T1000 (cell line): Measurements from ENCODE around the gene RNF150.
"Not testable (repeated sequence)": the region's sequence is repeated elsewhere in the genome, so short reads cannot be mapped to it uniquely, and the experiment has no call there.

Experiments used
- DNase-seq: peaks from one replicate; lab custom pipeline; 2025; ENCODE audit warnings: mixed read lengths; lab: John Stamatoyannopoulos, UW

RNF150 gene

DNA sequence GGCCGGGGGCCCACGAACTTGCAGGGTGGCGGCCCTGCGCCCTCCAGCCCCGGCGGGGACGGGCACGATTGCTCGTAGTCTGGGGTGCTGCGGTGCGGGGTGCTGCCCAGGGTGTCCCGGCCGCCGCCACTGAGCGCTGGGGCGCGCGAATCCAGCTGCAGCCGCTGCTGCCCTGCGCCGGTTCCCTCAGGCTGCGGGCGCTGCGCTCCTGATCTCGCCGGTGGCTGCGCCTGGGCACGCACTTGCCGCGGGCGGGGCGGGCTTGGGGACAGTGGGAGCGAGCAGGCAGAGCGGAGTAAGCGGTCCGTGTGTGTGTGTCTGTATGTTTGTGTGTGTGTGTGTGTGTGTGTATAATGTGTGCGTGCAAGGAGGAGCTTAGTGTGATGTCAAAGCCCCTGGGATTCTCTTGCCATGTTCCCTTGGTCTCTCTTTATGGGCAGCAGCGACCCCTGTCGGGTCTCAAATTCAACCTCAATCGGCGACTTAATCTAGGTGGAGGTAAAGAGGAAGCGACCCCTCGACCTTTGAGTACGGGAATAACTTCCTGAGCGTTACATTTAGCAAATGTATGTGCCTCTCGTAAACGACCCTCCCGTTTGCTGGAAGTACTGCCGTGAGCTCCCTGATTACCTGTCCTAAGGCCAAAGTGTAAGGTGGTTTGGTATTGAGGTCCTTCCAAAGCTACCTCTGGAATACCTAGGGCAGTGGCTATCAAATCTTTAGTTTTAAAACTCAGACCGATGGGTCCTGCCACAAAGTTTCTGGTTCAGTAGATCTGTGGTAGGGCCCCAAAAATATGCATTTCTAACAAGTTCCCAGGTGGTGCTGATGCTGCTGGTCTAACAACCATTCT is at the start of gene RNF150:
TSS of gene RNF150 (minus strand) at position 324 of the 853 bp plus-strand sequence.
- DNase-seq: peak; percentile 75

DNA sequence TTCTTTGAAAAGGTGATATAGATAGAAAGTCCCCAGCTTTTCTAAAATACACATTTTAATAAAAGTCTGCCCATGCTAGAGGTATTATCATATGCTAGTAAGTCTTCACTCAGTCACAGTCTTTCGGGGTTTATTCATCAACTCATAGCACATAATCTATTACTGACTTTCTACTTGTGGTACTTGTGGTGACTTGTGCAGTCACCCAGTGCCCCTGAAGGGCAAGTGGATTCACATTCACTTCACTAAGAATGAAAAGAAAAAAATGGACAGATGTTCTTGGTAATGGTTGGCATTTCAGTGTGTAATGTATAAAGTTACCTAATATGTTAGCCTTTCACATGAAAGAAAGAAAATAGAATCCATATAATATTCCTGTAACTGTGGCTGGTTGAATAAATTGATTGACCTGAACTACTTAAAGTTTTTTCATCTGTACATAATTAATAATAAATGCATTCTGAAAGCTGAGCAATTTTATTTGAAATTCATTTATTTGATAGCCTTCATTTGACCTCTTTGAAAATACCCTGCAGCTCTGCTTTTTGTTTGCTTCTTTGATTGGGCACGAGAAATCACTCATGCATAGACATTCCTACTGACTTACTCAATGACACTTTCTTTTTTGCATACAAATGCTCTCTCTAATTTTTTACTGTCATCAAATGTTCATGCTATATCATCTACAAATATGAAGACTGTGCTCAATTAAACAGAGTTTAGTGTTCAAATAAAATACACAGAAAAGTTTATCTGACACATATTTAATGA is 47.9 kb upstream of the RNF150 start:
- DNase-seq: no peak

- DNase-seq: no peak
These were observed 46.5 kb upstream of the RNF150 start for GRCh38 chr4:141179474-141180373.

GRCh38 chr4:141177171-141177570 is 43.9 kb upstream of the RNF150 start:
- no peak for DNase-seq

- DNase-seq: no peak
These were observed 41.2 kb upstream of the RNF150 start for GRCh38 chr4:141174457-141174856.

DNA sequence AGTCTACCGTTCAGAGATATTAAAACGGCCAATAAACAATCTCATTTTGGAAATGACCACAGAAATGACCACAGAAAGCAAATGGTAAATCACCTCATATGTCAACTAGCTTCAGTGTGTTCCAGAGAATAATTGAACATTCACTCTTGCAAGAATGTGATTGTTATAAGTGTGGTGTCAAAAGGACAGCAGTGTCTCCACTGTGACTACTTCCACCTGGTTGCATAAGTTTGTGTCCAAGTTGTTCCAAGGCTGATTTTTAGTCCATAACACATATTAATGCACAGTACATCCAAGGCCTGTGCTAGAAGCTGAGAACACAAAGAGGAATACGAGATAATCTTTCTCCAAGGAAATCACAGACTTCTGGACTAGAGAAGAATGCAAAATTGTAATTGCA is 37.4 kb upstream of the RNF150 start:
- DNase-seq: no peak

DNA sequence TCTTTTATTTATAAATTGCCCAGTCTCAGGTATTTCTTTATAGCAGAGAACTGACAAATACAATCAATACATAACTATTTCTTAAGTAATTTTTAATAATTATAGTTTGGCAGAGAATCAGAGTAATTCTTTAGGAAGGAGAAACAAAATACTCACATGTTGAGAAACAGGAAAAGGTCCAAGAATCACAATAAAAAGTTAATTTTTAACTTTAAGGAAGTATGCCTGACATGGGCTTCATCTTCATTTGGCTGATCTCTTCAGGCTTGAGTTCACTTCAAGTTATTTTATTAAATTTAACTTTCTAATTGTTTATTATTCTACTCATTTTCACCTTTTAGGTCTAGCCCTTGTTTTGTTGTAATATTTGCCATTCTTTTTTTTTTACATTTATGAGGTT is 36.1 kb upstream of the RNF150 start:
- DNase-seq: no peak

DNA sequence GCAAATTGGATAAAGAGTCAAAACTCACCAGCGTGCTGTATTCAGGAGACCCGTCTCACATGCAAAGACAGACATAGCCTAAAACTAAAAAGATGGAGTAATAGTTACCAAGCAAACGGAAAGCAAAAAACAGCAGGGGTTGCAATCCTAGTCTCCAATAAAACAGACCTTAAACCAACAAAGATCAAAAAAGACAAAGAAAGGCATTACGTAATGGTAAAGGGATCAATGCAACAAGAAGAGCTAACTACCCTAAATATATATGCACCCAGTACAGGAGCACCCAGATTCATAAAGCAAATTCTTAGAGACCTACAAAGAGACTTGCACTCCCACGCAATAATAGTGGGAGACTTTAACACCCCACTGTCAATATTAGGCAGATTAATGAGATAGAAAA is 31.7 kb upstream of the RNF150 start:
- DNase-seq: not testable (repeated sequence)

DNA sequence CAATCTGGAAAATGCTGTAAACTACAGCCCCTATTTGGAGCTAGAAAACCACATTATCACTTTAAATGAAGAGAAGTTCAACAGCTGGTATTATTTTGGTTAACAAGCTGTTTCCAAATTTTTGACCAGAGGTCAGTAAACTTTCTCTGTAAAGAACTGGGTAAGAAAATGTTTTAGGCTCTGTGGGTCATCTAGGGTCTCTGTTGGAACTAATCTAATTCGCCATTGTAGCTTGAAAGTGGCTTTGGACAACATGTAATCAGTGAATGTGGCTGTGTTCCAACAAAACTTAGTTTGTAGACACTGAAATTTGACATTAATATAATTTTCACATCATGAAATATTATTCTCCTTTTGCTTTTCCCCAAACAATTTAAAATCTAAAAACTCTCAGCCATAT is 25.8 kb upstream of the RNF150 start:
- no peak for DNase-seq

DNA sequence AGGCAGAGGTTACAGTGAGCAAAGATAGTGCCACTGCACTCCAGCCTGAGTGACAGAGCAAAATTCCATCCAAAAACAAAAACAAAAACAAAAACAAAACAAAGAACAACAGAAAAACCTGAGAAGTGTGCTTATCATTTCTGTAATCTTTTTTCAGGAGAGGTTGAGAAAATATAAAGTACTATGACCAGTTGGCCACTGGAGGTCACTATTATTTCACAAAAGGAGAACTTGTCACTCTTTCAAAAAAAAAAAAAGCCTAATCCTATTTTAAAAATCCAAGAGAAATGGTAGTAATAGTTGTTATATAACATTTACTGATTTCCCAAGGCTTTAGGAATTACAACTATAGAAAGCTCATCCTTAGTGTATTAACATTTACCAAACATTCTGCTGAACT is 24.9 kb upstream of the RNF150 start:
- no peak for DNase-seq

GRCh38 chr4:141155586-141155985 is 22.3 kb upstream of the RNF150 start:
- DNase-seq: no peak

GRCh38 chr4:141154725-141155124 is 21.5 kb upstream of the RNF150 start:
- DNase-seq: no peak

GRCh38 chr4:141153751-141154510 is 20.7 kb upstream of the RNF150 start:
- no peak for DNase-seq

- DNase-seq: no peak
These were observed 10.9 kb upstream of the RNF150 start for GRCh38 chr4:141144207-141144606.

DNA sequence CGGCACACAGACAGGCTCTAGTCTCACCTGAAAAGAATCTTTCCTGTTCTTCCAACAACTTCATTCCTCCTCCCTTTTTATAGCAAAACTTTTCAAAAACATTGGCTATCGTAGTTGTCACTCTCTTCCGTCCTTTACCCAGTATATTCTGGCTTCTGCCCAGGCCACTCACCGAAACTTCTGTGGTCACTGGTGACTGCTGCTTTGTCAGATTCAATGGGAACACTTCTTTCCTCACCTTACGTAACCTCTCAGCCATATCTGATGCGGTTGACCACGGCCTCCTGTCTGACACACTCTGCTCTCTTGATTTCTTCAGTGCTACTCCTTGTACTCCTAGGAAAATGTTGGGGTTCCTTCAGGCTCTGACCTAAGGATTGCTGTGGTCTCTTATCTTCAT is 9.2 kb upstream of the RNF150 start:
- DNase-seq: no peak

GRCh38 chr4:141140391-141141200 is 7.3 kb upstream of the RNF150 start:
- no peak for DNase-seq

DNA sequence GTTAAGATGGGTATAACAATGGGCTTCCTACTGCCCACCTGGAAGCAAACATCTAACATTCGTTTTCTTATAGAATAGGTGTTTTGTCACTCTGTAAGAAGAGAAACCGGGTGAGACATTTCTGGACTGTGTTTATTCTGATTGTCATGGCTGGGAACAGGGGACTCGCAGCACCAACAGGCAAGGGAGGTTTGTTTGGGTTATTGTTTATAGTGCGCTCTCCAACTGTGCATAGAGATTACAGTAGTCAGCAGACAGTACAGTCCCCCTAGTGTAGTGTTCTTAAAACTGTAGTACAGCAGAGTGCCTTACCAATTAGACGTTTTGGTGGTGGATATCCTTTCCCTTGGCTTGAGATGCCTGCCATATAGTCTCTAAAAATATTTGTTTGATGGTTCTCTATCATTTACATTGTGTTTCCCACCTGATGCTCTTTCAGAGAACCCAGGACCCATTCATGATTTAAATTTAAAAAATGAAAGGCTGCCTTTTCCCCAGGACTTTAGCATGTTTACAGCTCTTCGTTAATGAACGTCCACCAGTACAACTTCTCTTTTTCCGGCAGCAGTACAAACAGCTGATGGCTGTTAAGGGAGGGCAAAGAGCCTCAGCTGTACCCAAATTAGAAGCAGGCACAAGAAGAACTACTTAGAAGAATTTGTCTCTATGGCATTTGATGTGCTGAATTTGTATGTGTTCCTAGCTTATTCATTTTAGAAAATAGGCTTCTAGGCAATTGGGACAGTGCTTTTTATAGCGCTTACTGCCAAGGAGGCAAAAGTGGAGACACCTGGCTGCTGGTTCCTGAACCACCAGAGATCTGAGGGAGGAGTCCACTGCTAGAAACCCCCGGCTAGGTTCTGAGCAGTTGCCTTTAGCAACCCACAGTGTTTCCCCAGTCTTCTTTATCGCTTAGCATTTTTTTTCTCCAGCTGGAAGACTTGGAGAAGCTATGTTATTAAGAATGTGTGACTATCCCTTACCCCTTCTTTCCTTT is 1.0 kb upstream of the RNF150 start:
- no peak for DNase-seq

DNA sequence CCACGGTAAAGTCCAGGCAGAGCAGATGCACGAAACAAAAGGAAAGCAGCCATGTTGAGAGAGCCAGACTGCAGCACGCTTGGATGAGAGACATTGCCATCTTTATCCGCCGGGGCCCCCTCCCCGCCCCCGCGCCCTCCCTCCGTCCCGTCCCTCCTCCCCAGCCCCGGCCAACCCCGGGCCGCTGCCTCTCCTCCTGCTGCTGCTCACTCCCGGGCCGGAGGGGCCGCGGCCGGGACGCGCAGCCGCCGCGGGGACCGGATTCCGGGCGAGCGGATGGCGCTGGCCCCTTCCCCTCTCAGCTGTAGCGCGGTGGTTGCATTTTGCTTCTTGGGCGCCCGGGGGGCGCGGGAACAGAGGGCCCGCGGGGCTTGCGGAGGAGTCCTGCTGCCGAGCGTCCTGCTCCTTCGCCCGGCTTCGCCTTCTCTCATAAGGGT is 542 bp downstream of the RNF150 start:
- peak; percentile 37 for DNase-seq

- no peak for DNase-seq
These were observed 1.1 kb downstream of the RNF150 start for GRCh38 chr4:141132072-141132708.
